Tibial nerve (tissue), 4 donors: ENCODE measurements around the gene PIP5KL1.

Source experiments
- CTCF ChIP-seq, 5 experiments: fragments of 200-600 bp in 3 of 5; fragments of 450-650 bp in 2 of 5; sonication (generic) in 3 of 5; IDR thresholded peaks; one replicate each; pipeline ENCODE4 v1.5.1; 2016 to 2019; ENCODE audit warnings: antibody characterized with exemption in 5 of 5, mild to moderate bottlenecking in 3 of 5, moderate library complexity in 2 of 5
- EP300 ChIP-seq, 2 donors: sonication (generic); formaldehyde crosslinking; IDR thresholded peaks; one replicate each; pipeline ENCODE4 v1.6.1; 2017; ENCODE audit warnings: antibody characterized with exemption in 2 of 2, mild to moderate bottlenecking in 1 of 2
- POLR2A ChIP-seq, 2 donors: fragments of 450-650 bp; IDR thresholded peaks; one replicate each; pipeline ENCODE4 v1.6.1; 2017; ENCODE audit warnings: antibody characterized with exemption in 2 of 2, mild to moderate bottlenecking in 2 of 2, moderate library complexity in 2 of 2

- TF ChIP-seq CTCF (IDR thresholded peaks at IDR 0.05): no peak
- TF ChIP-seq POLR2A (IDR thresholded peaks at IDR 0.05): peak in 1 of 2 donors; percentile 26
- peak in 1 of 2 donors; percentile 69 for TF ChIP-seq EP300 (IDR thresholded peaks at IDR 0.05)
Measured at GRCh38 chr9:127954831-127955293, 24.3 kb upstream of the PIP5KL1 start.
